H1 (cell line): ENCODE results near the gene MAN1C1. TPM values are rescaled to one million over a fixed set of nuclear protein-coding genes. Genes with fewer than 3 reads are reported as not detected.

Source experiments
- CTCF ChIA-PET: fragments of 300-600 bp; sonication (Branson Sonifier 250); formaldehyde crosslinking; loops from one replicate; lab custom pipeline; 2021; ENCODE audit not compliant: partially characterized antibody; lab: Charles Lee
- POLR2A ChIA-PET: fragments of 300-600 bp; sonication (Branson Sonifier 250); formaldehyde crosslinking; loops from one replicate; lab custom pipeline; 2021; ENCODE audit warnings: inconsistent platforms; ENCODE audit not compliant: partially characterized antibody; lab: Charles Lee
- DNase-seq, 2 experiments: peaks; one replicate each; pipeline versions ENCODE4 v3.0.0 to v3.0.0-alpha.2; 2010 to 2022; ENCODE audit warnings: low spot score in 2 of 2, low read depth in 1 of 2, mixed read lengths in 1 of 2
- FAIRE-seq: peaks from 2 replicates; lab custom pipeline; 2011; peaks lifted over from hg19 to GRCh38; lab: Jason Lieb, UNC
- H2AFZ ChIP-seq: 2 replicates; pipeline ENCODE4 v1.8.1; 2012; ENCODE audit warnings: low read length, inconsistent platforms
- H2AK5ac ChIP-seq: 2 replicates; pipeline ENCODE4 v1.6.1; 2013; ENCODE audit warnings: low read depth, low read length
- H2BK120ac ChIP-seq: replicated peaks from 2 replicates; pipeline ENCODE3; 2013; ENCODE audit warnings: low read depth, low read length, inconsistent platforms
- H2BK12ac ChIP-seq: 2 replicates; pipeline ENCODE4 v1.6.1; 2013; ENCODE audit warnings: low read depth, low read length
- H2BK15ac ChIP-seq: 2 replicates; pipeline ENCODE4 v1.6.1; 2013; ENCODE audit warnings: low read length
- H2BK20ac ChIP-seq: 2 replicates; pipeline ENCODE4 v1.6.1; 2013; ENCODE audit warnings: low read length
- H2BK5ac ChIP-seq: 2 replicates; pipeline ENCODE4 v1.6.1; 2013; ENCODE audit warnings: low read depth, low read length
- H3K14ac ChIP-seq: 2 replicates; pipeline ENCODE4 v1.6.1; 2013; ENCODE audit warnings: inconsistent platforms; ENCODE audit not compliant: insufficient read length
- H3K18ac ChIP-seq: 2 replicates; pipeline ENCODE4 v1.6.1; 2013; ENCODE audit warnings: low read length; ENCODE audit errors: extremely low read depth
- H3K23ac ChIP-seq: 2 replicates; pipeline ENCODE4 v1.6.1; 2013; ENCODE audit warnings: inconsistent platforms; ENCODE audit not compliant: insufficient read length
- H3K23me2 ChIP-seq: 2 replicates; pipeline ENCODE4 v1.6.1; 2013; ENCODE audit warnings: low read depth, low read length
- H3K27ac ChIP-seq: 2 replicates; pipeline ENCODE4 v1.6.1; 2011; ENCODE audit warnings: low read depth, low read length, inconsistent platforms
- H3K27me3 ChIP-seq, 4 experiments: replicated peaks in 1 of 4; 1 replicate in 1 of 4; 2 replicates in 3 of 4; pipeline versions ENCODE4 v1.6.1 to v1.8.1; 2011 to 2013; ENCODE audit warnings: low read length in 3 of 4, mild to moderate bottlenecking in 3 of 4, inconsistent platforms in 2 of 4, mixed read lengths in 2 of 4, moderate library complexity in 1 of 4; ENCODE audit not compliant: control insufficient read depth in 3 of 4, insufficient read depth in 3 of 4; ENCODE audit errors: extremely low read depth in 1 of 4
- H3K36me3 ChIP-seq, 4 experiments: 2 replicates each; pipeline versions ENCODE4 v1.6.1 to v1.8.1; 2011 to 2013; ENCODE audit warnings: mild to moderate bottlenecking in 4 of 4, low read length in 3 of 4, moderate library complexity in 2 of 4, control low read depth in 1 of 4, inconsistent platforms in 1 of 4; ENCODE audit not compliant: insufficient read depth in 4 of 4, control insufficient read depth in 2 of 4
- H3K4ac ChIP-seq: replicated peaks from 2 replicates; pipeline ENCODE3; 2013; ENCODE audit warnings: low read length, low read depth, mixed read lengths, inconsistent platforms; ENCODE audit not compliant: insufficient read length
- H3K4me1 ChIP-seq, 4 experiments: replicated peaks in 1 of 4; 1 replicate in 1 of 4; 2 replicates in 3 of 4; pipeline versions ENCODE4 v1.6.1 to v1.8.1; 2011 to 2013; ENCODE audit warnings: low read length in 3 of 4, inconsistent platforms in 2 of 4, mixed read lengths in 1 of 4; ENCODE audit not compliant: insufficient read depth in 4 of 4, control insufficient read depth in 3 of 4
- H3K4me2 ChIP-seq, 2 experiments: 2 replicates each; pipeline versions ENCODE4 v1.6.1 to v1.8.1; 2011 to 2013; ENCODE audit warnings: low read depth in 2 of 2, low read length in 2 of 2, control low read depth in 1 of 2, inconsistent platforms in 1 of 2, mild to moderate bottlenecking in 1 of 2; ENCODE audit not compliant: insufficient read depth in 1 of 2
- H3K4me3 ChIP-seq, 4 experiments: fragments of 200-600, 300-600 bp in 1 of 4; sonication (generic), shearing (Covaris generic), sonication (Bioruptor Twin) in 1 of 4; 2 replicates each; pipeline versions ENCODE4 v1.5.1 to v1.8.1; 2011 to 2016; ENCODE audit warnings: low read length in 4 of 4, low read depth in 3 of 4, control low read depth in 2 of 4, inconsistent platforms in 2 of 4, mild to moderate bottlenecking in 2 of 4, mixed read lengths in 1 of 4, moderate library complexity in 1 of 4; ENCODE audit not compliant: insufficient read depth in 2 of 4; ENCODE audit errors: extremely low read depth in 1 of 4
- H3K56ac ChIP-seq: replicated peaks from 2 replicates; pipeline ENCODE3; 2013; ENCODE audit warnings: low read depth, mild to moderate bottlenecking, mixed read lengths, low read length, inconsistent platforms; ENCODE audit not compliant: insufficient read length
- H3K79me1 ChIP-seq: 2 replicates; pipeline ENCODE4 v1.6.1; 2013; ENCODE audit warnings: low read depth, low read length, control low read depth
- H3K79me2 ChIP-seq, 2 experiments: 2 replicates each; pipeline versions ENCODE4 v1.6.1 to v1.8.1; 2012 to 2013; ENCODE audit warnings: low read length in 2 of 2, mild to moderate bottlenecking in 2 of 2, inconsistent platforms in 1 of 2; ENCODE audit not compliant: insufficient read depth in 2 of 2, control insufficient read depth in 1 of 2
- H3K9ac ChIP-seq, 4 experiments: replicated peaks in 1 of 4; 1 replicate in 1 of 4; 2 replicates in 3 of 4; pipeline versions ENCODE4 v1.6.1 to v1.8.1; 2011 to 2013; ENCODE audit warnings: low read depth in 3 of 4, low read length in 3 of 4, control low read depth in 2 of 4, mild to moderate bottlenecking in 2 of 4, moderate library complexity in 2 of 4, inconsistent platforms in 1 of 4; ENCODE audit errors: extremely low read depth in 1 of 4
- H3K9me3 ChIP-seq, 2 experiments: 2 replicates each; pipeline versions ENCODE4 v1.6.1 to v1.8.1; 2012 to 2013; ENCODE audit warnings: mild to moderate bottlenecking in 2 of 2, moderate library complexity in 2 of 2, control low read depth in 1 of 2, inconsistent platforms in 1 of 2, low read depth in 1 of 2, low read length in 1 of 2, mixed read lengths in 1 of 2; ENCODE audit not compliant: insufficient read depth in 2 of 2
- H4K20me1 ChIP-seq, 2 experiments: replicated peaks in 1 of 2; 2 replicates each; pipeline versions ENCODE3 to v1.8.1; 2011 to 2013; ENCODE audit warnings: inconsistent platforms in 2 of 2, low read length in 2 of 2, mild to moderate bottlenecking in 1 of 2; ENCODE audit not compliant: insufficient read depth in 2 of 2, control insufficient read depth in 1 of 2
- H4K5ac ChIP-seq: 2 replicates; pipeline ENCODE4 v1.6.1; 2013; ENCODE audit warnings: low read length, low read depth, mixed read lengths, inconsistent platforms; ENCODE audit not compliant: insufficient read length
- H4K8ac ChIP-seq: 2 replicates; pipeline ENCODE4 v1.8.0; 2013; ENCODE audit warnings: mild to moderate bottlenecking, moderate library complexity, low read length, inconsistent platforms; ENCODE audit not compliant: insufficient read depth; ENCODE audit errors: extremely low read depth
- H4K91ac ChIP-seq: replicated peaks from 2 replicates; pipeline ENCODE3; 2013; ENCODE audit warnings: low read length, mixed read lengths, inconsistent platforms; ENCODE audit not compliant: insufficient read length
- ASH2L ChIP-seq: fragments of 200-600, 300-600 bp; sonication (generic); IDR thresholded peaks from one replicate; pipeline ENCODE4 v1.7.1; 2017; ENCODE audit warnings: low read length
- EZH2 ChIP-seq: fragments of 200-600 bp; sonication (generic); IDR thresholded peaks from 2 replicates; pipeline ENCODE4 v1.7.1; 2012; ENCODE audit warnings: low read depth, mild to moderate bottlenecking, moderate library complexity, low read length, inconsistent platforms; ENCODE audit not compliant: severe bottlenecking
- KDM4A ChIP-seq: IDR thresholded peaks from one replicate; pipeline ENCODE4 v1.7.1; 2012; ENCODE audit warnings: low read depth, mild to moderate bottlenecking, moderate library complexity, low read length, inconsistent platforms; ENCODE audit not compliant: severe bottlenecking
- KDM5A ChIP-seq: fragments of 200-600 bp; IDR thresholded peaks from 2 replicates; pipeline ENCODE4 v1.7.1; 2012; ENCODE audit warnings: mild to moderate bottlenecking, low read length, inconsistent platforms, mixed read lengths
- NANOG ChIP-seq: IDR thresholded peaks from 2 replicates; pipeline ENCODE4 v1.6.1; 2011; ENCODE audit warnings: low read length, low read depth, mild to moderate bottlenecking, inconsistent platforms; ENCODE audit not compliant: insufficient read depth, poor library complexity, severe bottlenecking
- SRF ChIP-seq: IDR thresholded peaks from 2 replicates; pipeline ENCODE4 v1.6.1; 2011; ENCODE audit warnings: mild to moderate bottlenecking, low read depth, low read length, moderate library complexity
- SUZ12 ChIP-seq: fragments of 200-600 bp; sonication (generic); IDR thresholded peaks from 2 replicates; pipeline ENCODE4 v1.6.1; 2012; ENCODE audit warnings: mild to moderate bottlenecking, inconsistent platforms, low read length, moderate library complexity, mixed read lengths
- YY1 ChIP-seq: IDR thresholded peaks from 2 replicates; pipeline ENCODE4 v1.6.1; 2011; ENCODE audit warnings: low read depth, mild to moderate bottlenecking, low read length
- WGBS, 2 experiments: shearing (Covaris generic) in 1 of 2; methylation state at CpG; one replicate each; pipeline versions ENCODE4 v1.1.6 to v1.1.7; 2013 to 2015; ENCODE audit warnings: low lambda C conversion rate in 2 of 2, mixed read lengths in 2 of 2, inconsistent platforms in 1 of 2, low coverage in 1 of 2, missing lambda C conversion rate in 1 of 2; ENCODE audit not compliant: insufficient replicate concordance in 2 of 2, insufficient coverage in 1 of 2, insufficient read length in 1 of 2; ENCODE audit errors: extremely low coverage in 1 of 2, missing lambda C conversion rate in 1 of 2; 5-methylcytosine and 5-hydroxymethylcytosine counted together
- polyA plus RNA-seq, 7 experiments: library from polyadenylated mRNA; depleted of rRNA in 3 of 7; stranded (reverse) in 5 of 7; unstranded in 2 of 7; fragments of >200 nt in 5 of 7; fragments of 200-250 nt in 2 of 7; gene quantifications; 1 replicate in 5 of 7; 2 replicates in 1 of 7; 4 replicates in 1 of 7; pipeline versions ENCODE4 v1.2.1 to v1.2.3, GENCODE V29; 2011 to 2013; ENCODE audit warnings: missing spikeins in 2 of 7, mixed read lengths in 2 of 7
- total RNA-seq: library from RNA; stranded (reverse); fragmentation: NEBNext Ultra II Directional; extraction: Animal tissue kit (Norgen Biotek cat#: 25700); gene quantifications from 2 replicates; pipeline ENCODE4 v1.2.1, GENCODE V29; 2021
- TF ChIP-seq, protein P1 (sequence below): IDR thresholded peaks from 2 replicates; pipeline ENCODE4 v1.6.1; 2012; ENCODE audit warnings: inconsistent platforms

Gene MAN1C1
- total and polyA plus RNA-seq, 2 of the 8 experiments (the other 6 are each of a cell fraction or from before 2014, with no cell fraction given): 7.8 to 15.2 TPM

DNA sequence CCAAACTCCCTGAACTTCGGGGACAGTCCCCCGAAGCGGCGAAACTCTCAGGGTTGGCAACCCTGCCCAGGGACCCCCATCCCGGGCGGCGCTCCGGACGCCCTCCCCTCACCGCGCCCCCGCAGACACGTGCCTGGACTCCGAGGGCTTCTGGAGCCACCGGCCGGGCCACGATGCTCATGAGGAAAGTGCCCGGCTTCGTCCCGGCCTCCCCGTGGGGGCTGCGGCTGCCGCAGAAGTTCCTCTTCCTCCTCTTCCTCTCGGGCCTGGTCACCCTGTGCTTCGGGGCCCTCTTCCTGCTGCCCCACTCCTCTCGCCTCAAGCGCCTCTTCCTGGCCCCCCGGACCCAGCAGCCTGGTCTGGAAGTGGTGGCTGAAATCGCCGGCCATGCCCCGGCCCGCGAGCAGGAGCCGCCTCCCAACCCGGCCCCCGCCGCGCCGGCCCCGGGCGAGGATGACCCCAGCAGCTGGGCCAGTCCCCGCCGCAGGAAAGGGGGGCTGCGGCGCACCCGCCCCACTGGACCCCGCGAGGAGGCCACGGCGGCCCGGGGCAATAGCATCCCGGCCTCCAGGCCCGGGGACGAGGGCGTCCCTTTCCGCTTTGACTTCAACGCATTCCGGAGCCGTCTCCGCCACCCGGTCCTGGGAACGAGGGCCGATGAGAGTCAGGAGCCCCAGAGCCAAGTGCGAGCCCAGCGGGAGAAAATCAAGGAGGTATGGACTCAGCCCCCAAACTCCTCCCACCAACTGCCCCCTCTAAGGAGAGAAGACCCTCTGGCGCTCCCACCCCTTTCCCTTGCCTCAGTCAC is 1.2 kb downstream of the MAN1C1 start:
- no peak overlapping the region for H3K23ac ChIP-seq
- peaks cover 0 to 2% of the 10 kb centered on the region in 2 experiments for H4K20me1 ChIP-seq
- WGBS, 2 experiments: 5% methylated on average over 50 of the region's 66 CpGs; no CpG with 5 or more reads in 1 of the 2 experiments
- peak overlapping the region; percentile 44 to 83 (median 64) for H3K4me3 ChIP-seq
- no peaks in the 10 kb centered on the region; the same call in 1 of the 2 replicates for H3K79me1 ChIP-seq
- H2BK15ac ChIP-seq: 0 out of 2 replicates have a peak overlapping the region, but pooled peaks have one; percentile 63
- H3K79me2 ChIP-seq: no peaks in the 10 kb centered on the region
- H2AK5ac ChIP-seq: 0 out of 2 replicates have a peak overlapping the region, but pooled peaks have one; percentile 25
- no peak overlapping the region for H3K14ac ChIP-seq
- POLR2A ChIA-PET: interaction anchor here (0.5 to 1.9 kb wide), 4 partner anchors 24 to 201 kb away, joined by 3 to 5 read pairs (median 4); partner anchors contain the start of gene SELENON
- no peak overlapping the region for H2BK5ac ChIP-seq
- FAIRE-seq: no peak
- H4K5ac ChIP-seq: no peak overlapping the region
- no peak overlapping the region for H3K27ac ChIP-seq
- peaks cover 11% of the 10 kb centered on the region; the same call in 1 of the 2 replicates for H3K23me2 ChIP-seq
- H2BK120ac ChIP-seq: no peak overlapping the region
- no peak overlapping the region for H2BK20ac ChIP-seq
- peak overlapping the region; percentile 55; the same call in 1 of the 2 replicates for H3K18ac ChIP-seq
- H4K8ac ChIP-seq: no peak overlapping the region; the same call in 1 of the 2 replicates
- CTCF ChIA-PET: interaction anchor here (0.7 to 7.1 kb wide), 23 partner anchors 15 to 193 kb away, joined by 3 to 53 read pairs (median 9); no protein-coding TSS in a partner anchor
- no peak overlapping the region for H2BK12ac ChIP-seq
- no peaks in the 10 kb centered on the region for H3K36me3 ChIP-seq
- H2AFZ ChIP-seq: 0 out of 2 replicates have a peak overlapping the region, but pooled peaks have one; percentile 23
- no peak overlapping the region for H3K4ac ChIP-seq
- H3K9ac ChIP-seq: no peak overlapping the region; a peak in 1 of 7 replicates
- peaks cover 0 to 25% (median 6%) of the 10 kb centered on the region in 4 experiments; a peak in 6 of 7 replicates for H3K4me1 ChIP-seq
- H3K4me2 ChIP-seq: peak overlapping the region; percentile 75 to 76
- no peak overlapping the region for H4K91ac ChIP-seq
- peak in 1 of 2 experiments; percentile 75 for DNase-seq
- no peaks in the 10 kb centered on the region for H3K9me3 ChIP-seq
- no peak overlapping the region for H3K56ac ChIP-seq
- H3K27me3 ChIP-seq: peaks cover 9 to 29% (median 17%) of the 10 kb centered on the region in 4 experiments
- TF ChIP-seq NANOG (no peak), SRF (no peak), KDM4A (peak; percentile 39), ASH2L (peak; percentile 24), EZH2 (peak; percentile 65), SUZ12 (peak; percentile 62; the same call in 1 of the 2 replicates), KDM5A (no peak), YY1 (no peak)
- TF ChIP-seq, protein P1, sequence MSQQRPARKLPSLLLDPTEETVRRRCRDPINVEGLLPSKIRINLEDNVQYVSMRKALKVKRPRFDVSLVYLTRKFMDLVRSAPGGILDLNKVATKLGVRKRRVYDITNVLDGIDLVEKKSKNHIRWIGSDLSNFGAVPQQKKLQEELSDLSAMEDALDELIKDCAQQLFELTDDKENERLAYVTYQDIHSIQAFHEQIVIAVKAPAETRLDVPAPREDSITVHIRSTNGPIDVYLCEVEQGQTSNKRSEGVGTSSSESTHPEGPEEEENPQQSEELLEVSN: peak; percentile 43; the same call in 1 of the 2 replicates
